ENCODE measurements around the gene FBXO17.

DNA sequence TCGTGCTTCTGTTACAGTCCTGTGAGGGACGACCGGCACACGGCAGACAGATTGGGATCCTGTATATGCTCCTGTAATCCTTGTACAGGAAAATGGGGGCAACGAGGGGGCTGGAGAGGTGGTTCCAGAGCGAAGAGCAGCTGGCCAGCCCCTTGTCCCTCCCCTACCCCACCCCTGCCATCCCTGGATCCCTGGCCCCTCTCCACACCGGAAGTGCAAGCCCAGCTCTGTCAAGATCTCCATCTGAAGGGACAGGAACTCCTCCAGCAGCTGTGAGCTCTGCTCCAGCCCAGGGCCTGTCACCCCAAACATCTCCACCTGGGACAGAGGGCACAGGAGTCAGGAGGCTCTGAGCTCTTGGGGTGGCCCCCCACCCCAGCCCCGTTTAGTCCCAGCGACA, 58.0 kb downstream of the FBXO17 start:
- TF ChIP-seq TCF7 (CRISPR knock-in tag; IDR thresholded peaks at IDR 0.05; ENCODE audit: low read depth) (no peak), ZNF232 (CRISPR knock-in tag; IDR thresholded peaks at IDR 0.05) (no peak)

All from WTC11 (cell line).